Natural killer cell (primary cell): Measurements from ENCODE around the gene TOB2. TPM values are rescaled to one million over a fixed set of nuclear protein-coding genes. Genes with fewer than 3 reads are reported as not detected.
"Not testable (repeated sequence)": the region's sequence is repeated elsewhere in the genome, so short reads cannot be mapped to it uniquely, and the experiment has no call there.

Experiments
- ATAC-seq, 3 donors: fragments of 150-1000 bp in 2 of 3; fragments of 200-7000 bp in 1 of 3; cut with Tn5 transposase; 1 replicate in 1 of 3; 2 replicates in 2 of 3; pipeline ENCODE4 v1.10.0; 2021; ENCODE audit warnings: mild to moderate bottlenecking in 2 of 3, moderate library complexity in 2 of 3
- DNase-seq, 2 donors: peaks; one replicate each; pipeline versions ENCODE4 v3.0.0 to v3.0.0-alpha.2; 2013 to 2021; ENCODE audit warnings: mixed read lengths in 1 of 2
- H3K27ac ChIP-seq: one replicate; pipeline ENCODE4 v1.5.1; 2013; ENCODE audit warnings: mild to moderate bottlenecking, low read length
- H3K27me3 ChIP-seq: one replicate; pipeline ENCODE4 v1.6.1; 2013; ENCODE audit warnings: low read length; ENCODE audit not compliant: control insufficient read depth, insufficient read depth
- H3K36me3 ChIP-seq: one replicate; pipeline ENCODE4 v1.6.1; 2013; ENCODE audit warnings: low read length; ENCODE audit not compliant: control insufficient read depth, insufficient read depth
- H3K4me1 ChIP-seq: one replicate; pipeline ENCODE4 v1.6.1; 2013; ENCODE audit warnings: low read length; ENCODE audit not compliant: control insufficient read depth, insufficient read depth
- H3K4me3 ChIP-seq: one replicate; pipeline ENCODE4 v1.5.1; 2013; ENCODE audit warnings: low read length
- H3K9me3 ChIP-seq: one replicate; pipeline ENCODE4 v1.6.1; 2013; ENCODE audit warnings: low read length; ENCODE audit not compliant: control insufficient read depth, insufficient read depth
- H3K27ac Mint-ChIP-seq, 2 donors: one replicate each; pipeline ENCODE4 v1.8.0; 2022; ENCODE audit warnings: mild to moderate bottlenecking in 2 of 2, mixed read lengths in 2 of 2, moderate library complexity in 1 of 2
- H3K27me3 Mint-ChIP-seq, 2 donors: one replicate each; pipeline ENCODE4 v1.8.0; 2022; ENCODE audit warnings: low read depth in 2 of 2, mixed read lengths in 2 of 2
- H3K36me3 Mint-ChIP-seq: one replicate; pipeline ENCODE4 v1.8.0; 2022; ENCODE audit warnings: mixed read lengths
- H3K4me1 Mint-ChIP-seq, 2 donors: one replicate each; pipeline ENCODE4 v1.8.0; 2022; ENCODE audit warnings: mixed read lengths in 2 of 2
- H3K4me3 Mint-ChIP-seq: one replicate; pipeline ENCODE4 v1.8.0; 2022; ENCODE audit warnings: mild to moderate bottlenecking, moderate library complexity, mixed read lengths
- H3K9me3 Mint-ChIP-seq, 2 donors: one replicate each; pipeline ENCODE4 v1.8.0; 2022; ENCODE audit warnings: mixed read lengths in 2 of 2
- WGBS: methylation state at CpG from one replicate; pipeline ENCODE4 v1.1.7; 2013; ENCODE audit warnings: missing lambda C conversion rate; ENCODE audit not compliant: insufficient coverage; 5-methylcytosine and 5-hydroxymethylcytosine counted together
- intact Hi-C: fragments of 100-400 bp; cut with micrococcal nuclease; formaldehyde crosslinking; loops from one replicate; pipeline ENCODE4 v1.14.2; 2022
- total RNA-seq, 4 donors: library from RNA; stranded (reverse); fragments of 120-200 nt in 1 of 4; gene quantifications; one replicate each; pipeline versions ENCODE4 v1.2.3 to v1.2.4, GENCODE V29; 2013 to 2022
- TF ChIP-seq, protein P1 (sequence below): fragments of 200-600 bp; IDR thresholded peaks from one replicate; pipeline ENCODE4 v1.8.0; 2022; ENCODE audit warnings: antibody characterized with exemption

The TOB2 gene
- total RNA-seq, 3 donors from 2014 or later (not counting 1 experiment from before 2014, with no cell fraction given): 26.4 to 42.2 (median 32.6) TPM

DNA sequence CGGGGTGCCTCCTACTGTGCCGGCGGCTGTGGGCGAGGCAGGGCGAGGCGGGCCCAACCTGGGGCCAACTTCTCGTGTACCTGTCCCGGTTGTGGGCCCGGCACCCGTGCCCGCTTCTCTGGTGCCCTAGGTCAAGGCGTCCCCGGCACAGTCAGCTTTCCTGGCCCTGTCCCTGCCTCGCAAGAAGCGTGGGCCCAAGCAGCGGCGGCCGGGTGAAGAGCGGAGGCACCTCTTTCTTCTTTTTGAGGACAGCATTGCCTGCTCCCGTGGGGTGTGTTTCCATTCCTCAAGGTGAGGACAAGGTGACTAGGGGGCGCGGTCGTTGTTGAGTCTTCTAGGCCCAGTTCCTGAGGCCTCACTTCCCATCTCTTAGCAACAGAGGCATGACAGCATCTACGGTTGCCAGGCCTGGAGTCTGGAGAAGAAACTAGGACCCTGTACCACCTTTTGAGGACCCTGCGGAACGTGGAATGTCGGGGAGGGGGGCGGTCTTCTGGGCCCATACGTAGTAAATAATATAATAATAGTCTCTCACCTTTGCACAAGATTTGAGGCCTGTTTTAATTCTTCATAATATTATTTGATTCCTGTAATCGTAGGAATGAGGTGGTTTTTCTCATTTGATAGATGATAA, 22.7 kb upstream of the TOB2 start:
- 2% methylated on average over 28 of the region's 30 CpGs for WGBS
- Mint-ChIP-seq H3K27me3 (no peaks in the 10 kb centered on the region), H3K27ac (peak overlapping the region; percentile 97 to 99), H3K9me3 (no peaks in the 10 kb centered on the region), H3K4me1 (peaks cover 43 to 45% of the 10 kb centered on the region in 2 donors), H3K4me3 (peak overlapping the region; percentile 87), H3K36me3 (no peaks in the 10 kb centered on the region)
- TF ChIP-seq, protein P1, sequence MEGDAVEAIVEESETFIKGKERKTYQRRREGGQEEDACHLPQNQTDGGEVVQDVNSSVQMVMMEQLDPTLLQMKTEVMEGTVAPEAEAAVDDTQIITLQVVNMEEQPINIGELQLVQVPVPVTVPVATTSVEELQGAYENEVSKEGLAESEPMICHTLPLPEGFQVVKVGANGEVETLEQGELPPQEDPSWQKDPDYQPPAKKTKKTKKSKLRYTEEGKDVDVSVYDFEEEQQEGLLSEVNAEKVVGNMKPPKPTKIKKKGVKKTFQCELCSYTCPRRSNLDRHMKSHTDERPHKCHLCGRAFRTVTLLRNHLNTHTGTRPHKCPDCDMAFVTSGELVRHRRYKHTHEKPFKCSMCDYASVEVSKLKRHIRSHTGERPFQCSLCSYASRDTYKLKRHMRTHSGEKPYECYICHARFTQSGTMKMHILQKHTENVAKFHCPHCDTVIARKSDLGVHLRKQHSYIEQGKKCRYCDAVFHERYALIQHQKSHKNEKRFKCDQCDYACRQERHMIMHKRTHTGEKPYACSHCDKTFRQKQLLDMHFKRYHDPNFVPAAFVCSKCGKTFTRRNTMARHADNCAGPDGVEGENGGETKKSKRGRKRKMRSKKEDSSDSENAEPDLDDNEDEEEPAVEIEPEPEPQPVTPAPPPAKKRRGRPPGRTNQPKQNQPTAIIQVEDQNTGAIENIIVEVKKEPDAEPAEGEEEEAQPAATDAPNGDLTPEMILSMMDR: no peak
- Histone ChIP-seq H3K9me3 (no peaks in the 10 kb centered on the region), H3K27ac (peak overlapping the region; percentile 91), H3K27me3 (no peaks in the 10 kb centered on the region), H3K4me3 (peak overlapping the region; percentile 85), H3K4me1 (peaks cover 20% of the 10 kb centered on the region), H3K36me3 (peaks cover 29% of the 10 kb centered on the region)
- DNase-seq (no peak), ATAC-seq (peak; percentile 6 to 21 (median 18))
- intact Hi-C loops: loop anchor here (1.0 kb wide), 1 partner anchor 21 kb away; no protein-coding TSS in a partner anchor

DNA sequence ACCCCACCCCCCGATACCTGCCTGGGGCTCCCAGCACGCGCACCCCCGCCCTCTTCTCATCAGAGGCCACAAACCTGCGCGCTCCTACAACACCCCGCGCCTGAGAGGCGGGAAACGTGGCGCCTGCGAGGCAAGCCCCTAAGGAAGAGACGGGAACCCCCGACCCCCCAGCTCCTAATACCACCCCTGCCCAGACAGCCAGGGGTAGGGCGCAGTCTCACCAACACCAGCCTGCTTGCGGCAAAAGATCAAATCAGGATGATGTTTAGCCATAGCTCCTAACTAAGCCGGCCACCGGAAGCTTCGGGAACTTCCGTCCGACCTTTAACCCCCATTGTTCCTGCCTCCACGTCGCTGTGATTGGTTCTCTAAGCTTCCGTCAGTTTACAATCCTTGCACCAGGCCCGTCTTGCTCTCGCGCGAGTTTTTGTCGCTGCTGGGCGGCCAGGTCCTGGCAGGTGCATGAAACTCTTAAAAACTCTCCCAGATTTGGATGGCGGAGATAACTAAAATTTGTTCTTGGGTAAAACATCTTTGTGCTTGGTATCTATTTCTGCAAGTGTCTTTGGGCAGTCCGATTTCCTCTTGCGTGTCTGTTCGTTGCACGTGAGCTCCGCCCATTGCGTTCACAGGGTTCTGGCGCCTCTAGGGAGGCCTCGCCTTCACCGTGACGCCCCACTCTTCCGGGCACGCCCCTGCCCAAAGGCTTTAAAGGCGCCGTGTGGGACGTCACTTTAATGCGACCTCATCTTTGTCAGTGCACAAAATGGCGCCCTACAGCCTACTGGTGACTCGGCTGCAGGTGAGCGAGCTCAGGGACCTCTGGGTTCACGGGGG, 22.0 kb upstream of the TOB2 start, which contains the start of the genes ACO2 and PHF5A:
Gene ACO2 (plus strand): TSS at position 737 of the 837 bp plus-strand sequence. CDS start 30 bp downstream, at position 767.
Gene PHF5A (minus strand): TSS at position 312 of the 837 bp plus-strand sequence. CDS start 39 bp downstream, at position 273.
- Mint-ChIP-seq H3K27ac (peak within 1 kb of the TSS; percentile 97 to 99), H3K27me3 (no peaks in the 10 kb centered on the region), H3K4me3 (peak within 1 kb of the TSS; percentile 87), H3K4me1 (peaks cover 40 to 41% of the 10 kb centered on the region in 2 donors), H3K9me3 (no peaks in the 10 kb centered on the region), H3K36me3 (no peaks in the 10 kb centered on the region)
- peak within 1 kb of the TSS; percentile 85 for H3K4me3 ChIP-seq
- WGBS: under 1% methylated on average over 51 of the region's 51 CpGs
- no peaks in the 10 kb centered on the region for H3K9me3 ChIP-seq
- DNase-seq (peak; percentile 99), ATAC-seq (peak; percentile 91 to 97 (median 91))
- peaks cover 20% of the 10 kb centered on the region for H3K4me1 ChIP-seq
- H3K27ac ChIP-seq: peak within 1 kb of the TSS; percentile 91
- no peaks in the 10 kb centered on the region for H3K27me3 ChIP-seq
- intact Hi-C loops: loop anchor here (1.0 kb wide), 1 partner anchor 20 kb away; no protein-coding TSS in a partner anchor
- peaks cover 36% of the 10 kb centered on the region for H3K36me3 ChIP-seq
- TF ChIP-seq, protein P1: no peak

DNA sequence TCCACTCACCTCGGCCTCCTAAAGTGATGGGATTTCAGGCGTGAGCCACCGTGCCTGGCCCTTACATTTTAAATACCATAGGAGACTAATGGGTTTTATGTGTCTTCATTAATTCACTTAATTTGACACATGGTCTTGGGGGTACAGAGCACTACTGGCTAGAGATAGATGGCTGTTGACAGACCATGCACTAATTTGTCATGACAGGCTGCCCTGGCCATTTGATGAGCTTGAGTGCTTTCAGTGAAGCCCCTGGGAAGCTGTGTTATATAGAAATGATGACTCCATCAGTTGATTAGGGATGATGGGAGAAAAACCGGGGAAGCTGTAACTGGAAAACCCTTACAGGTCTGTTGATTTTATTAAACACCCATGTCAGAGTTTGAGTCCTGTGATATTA, 15.3 kb upstream of the TOB2 start:
- H3K36me3 ChIP-seq: peaks cover 53% of the 10 kb centered on the region
- no peaks in the 10 kb centered on the region for H3K9me3 ChIP-seq
- H3K4me3 ChIP-seq: no peak overlapping the region
- intact Hi-C loops: no loop called here
- Mint-ChIP-seq H3K27ac (no peak overlapping the region), H3K36me3 (no peaks in the 10 kb centered on the region), H3K4me3 (no peak overlapping the region), H3K27me3 (no peaks in the 10 kb centered on the region), H3K9me3 (no peaks in the 10 kb centered on the region), H3K4me1 (peaks cover 0 to 9% of the 10 kb centered on the region in 2 donors)
- H3K4me1 ChIP-seq: no peaks in the 10 kb centered on the region
- DNase-seq (no peak), ATAC-seq (no peak)
- no peaks in the 10 kb centered on the region for H3K27me3 ChIP-seq
- WGBS: 100% methylated on average over 4 of the region's 4 CpGs
- TF ChIP-seq, protein P1: no peak
- H3K27ac ChIP-seq: no peak overlapping the region

DNA sequence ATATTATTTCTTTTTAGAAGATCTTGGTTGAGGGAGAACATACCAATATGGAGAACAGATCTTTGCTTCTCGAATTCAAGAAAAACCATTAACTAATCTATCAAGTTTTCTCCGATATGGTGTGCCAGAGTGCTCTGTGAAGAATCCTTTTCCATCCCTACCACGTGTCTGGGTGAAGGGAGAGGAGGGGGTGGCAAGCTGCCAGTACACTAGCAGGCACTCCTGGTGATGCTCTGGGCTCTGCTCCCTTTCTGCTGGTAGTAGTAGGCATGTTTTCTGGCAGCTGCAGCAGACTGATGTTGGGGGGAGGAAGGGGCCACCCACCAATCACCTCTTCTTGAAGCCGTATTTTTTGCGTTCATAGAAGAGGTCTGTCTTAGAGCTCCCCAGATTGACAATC, 13.5 kb upstream of the TOB2 start:
- H3K4me1 ChIP-seq, H3K27ac ChIP-seq, intact Hi-C loops, H3K27me3 ChIP-seq, H3K4me1 Mint-ChIP-seq, H3K36me3 Mint-ChIP-seq, H3K9me3 Mint-ChIP-seq, H3K4me3 ChIP-seq, H3K27ac Mint-ChIP-seq, DNase-seq, ATAC-seq, H3K9me3 ChIP-seq, H3K27me3 Mint-ChIP-seq, H3K4me3 Mint-ChIP-seq: not testable (repeated sequence)
- 100% methylated on average over 2 of the region's 5 CpGs for WGBS
- peaks cover 37% of the 10 kb centered on the region for H3K36me3 ChIP-seq
